HEK293 (cell line): ENCODE measurements around the gene TTC33.

Source experiments
- CTCF ChIA-PET: fragments of 350-600 bp; formaldehyde crosslinking; extraction: SDS; loops from one replicate; lab custom pipeline; 2021; ENCODE audit warnings: antibody characterized with exemption; lab: Yijun Ruan, JAX
- POLR2A ChIA-PET: fragments of 300-600 bp; formaldehyde crosslinking; extraction: SDS; loops from one replicate; lab custom pipeline; 2020; ENCODE audit warnings: antibody characterized with exemption, inconsistent platforms; lab: Yijun Ruan, JAX
- H3K27ac ChIP-seq: fragments of 200-500 bp; sonication (Bioruptor generic); 2 replicates; pipeline ENCODE4 v1.5.1; 2014; ENCODE audit warnings: low read depth, low read length, control low read depth, inconsistent platforms; ENCODE audit errors: extremely low read depth
- H3K36me3 ChIP-seq, 2 experiments: fragments of 200-500 bp in 1 of 2; sonication (Bioruptor generic) in 1 of 2; 1 replicate in 1 of 2; 2 replicates in 1 of 2; pipeline ENCODE4 v1.5.1; 2014 to 2017; ENCODE audit warnings: inconsistent platforms in 2 of 2, low read length in 2 of 2; ENCODE audit not compliant: control insufficient read depth in 2 of 2, insufficient read depth in 1 of 2
- H3K4me1 ChIP-seq: fragments of 200-500 bp; sonication (Bioruptor generic); 2 replicates; pipeline ENCODE4 v1.5.1; 2014; ENCODE audit warnings: mild to moderate bottlenecking, low read length, inconsistent platforms; ENCODE audit not compliant: control insufficient read depth, insufficient read depth
- H3K4me3 ChIP-seq: 2 replicates; pipeline ENCODE4 v1.5.1; 2011; ENCODE audit warnings: low read depth, mild to moderate bottlenecking, control low read depth, low read length, moderate library complexity
- H3K9me3 ChIP-seq: fragments of 200-500 bp; sonication (Bioruptor generic); 2 replicates; pipeline ENCODE4 v1.5.1; 2014; ENCODE audit warnings: low read depth, low read length, inconsistent platforms; ENCODE audit not compliant: control insufficient read depth, insufficient read depth
- GLI2 ChIP-seq: fragments of 450-650 bp; formaldehyde crosslinking; IDR thresholded peaks from 2 replicates; pipeline ENCODE4; 2017; ENCODE audit warnings: missing biosample characterization, missing genetic modification characterization, low read depth, borderline replicate concordance
- GLIS2 ChIP-seq: fragments of 450-650 bp; formaldehyde crosslinking; IDR thresholded peaks from 2 replicates; pipeline ENCODE4 v1.5.1; 2016; ENCODE audit warnings: missing biosample characterization, missing genetic modification characterization
- IKZF3 ChIP-seq: fragments of 450-650 bp; IDR thresholded peaks from 2 replicates; pipeline ENCODE4 v1.5.0; 2018; ENCODE audit warnings: missing biosample characterization, mild to moderate bottlenecking, missing genetic modification characterization, moderate library complexity
- PRDM6 ChIP-seq: fragments of 450-650 bp; formaldehyde crosslinking; IDR thresholded peaks from 2 replicates; pipeline ENCODE4 v1.5.1; 2017; ENCODE audit warnings: missing biosample characterization, missing genetic modification characterization
- TCF7L2 ChIP-seq: IDR thresholded peaks from 2 replicates; pipeline ENCODE4 v1.6.1; 2011; ENCODE audit warnings: low read depth, mild to moderate bottlenecking, inconsistent platforms, low read length, moderate library complexity, borderline replicate concordance
- ZBTB20 ChIP-seq: fragments of 450-650 bp; formaldehyde crosslinking; IDR thresholded peaks from 2 replicates; pipeline ENCODE4 v1.5.1; 2016; ENCODE audit warnings: missing biosample characterization, missing genetic modification characterization
- ZNF157 ChIP-seq: fragments of 450-650 bp; formaldehyde crosslinking; IDR thresholded peaks from 2 replicates; pipeline ENCODE4 v1.5.1; 2016; ENCODE audit warnings: missing biosample characterization, missing genetic modification characterization
- ZNF19 ChIP-seq: fragments of 450-650 bp; formaldehyde crosslinking; IDR thresholded peaks from 2 replicates; pipeline ENCODE4; 2016; ENCODE audit warnings: missing biosample characterization, missing genetic modification characterization, low read depth
- ZNF23 ChIP-seq: fragments of 450-650 bp; formaldehyde crosslinking; IDR thresholded peaks from 2 replicates; pipeline ENCODE4 v1.5.1; 2016; ENCODE audit warnings: missing biosample characterization, missing genetic modification characterization, borderline replicate concordance
- ZNF416 ChIP-seq: fragments of 450-650 bp; formaldehyde crosslinking; IDR thresholded peaks from 2 replicates; pipeline ENCODE4 v1.5.1; 2016; ENCODE audit warnings: missing biosample characterization, missing genetic modification characterization
- ZNF654 ChIP-seq: fragments of 450-650 bp; formaldehyde crosslinking; IDR thresholded peaks from 2 replicates; pipeline ENCODE4 v1.5.1; 2016; ENCODE audit warnings: low read depth, missing biosample characterization, missing genetic modification characterization
- ZNF677 ChIP-seq: fragments of 450-650 bp; IDR thresholded peaks from 2 replicates; pipeline ENCODE4 v1.5.0; 2018; ENCODE audit warnings: missing biosample characterization, mild to moderate bottlenecking, missing genetic modification characterization, moderate library complexity
- ZNF701 ChIP-seq: fragments of 450-650 bp; formaldehyde crosslinking; IDR thresholded peaks from 2 replicates; pipeline ENCODE4 v1.5.1; 2016; ENCODE audit warnings: missing biosample characterization, missing genetic modification characterization
- TF ChIP-seq, protein P1 (sequence below): fragments of 450-650 bp; formaldehyde crosslinking; IDR thresholded peaks from 2 replicates; pipeline ENCODE4 v1.5.1; 2016; ENCODE audit warnings: missing biosample characterization, missing genetic modification characterization
- TF ChIP-seq, protein P2 (sequence below): fragments of 450-650 bp; formaldehyde crosslinking; IDR thresholded peaks from 2 replicates; pipeline ENCODE4 v1.5.1; 2016; ENCODE audit warnings: missing biosample characterization, missing genetic modification characterization

The TTC33 gene

GRCh38 chr5:40685193-40685592 lies 70.6 kb downstream of the TTC33 start:
- no peaks in the 10 kb centered on the region for H3K9me3 ChIP-seq
- H3K27ac ChIP-seq = no peak overlapping the region
- ChIA-PET POLR2A (interaction anchor here (0.6 kb wide), 1 partner anchor 1111 kb away, joined by 3 read pairs; no protein-coding TSS in a partner anchor), CTCF (interaction anchor here (0.6 to 2.2 kb wide), 7 partner anchors 43 to 1107 kb away, joined by 3 to 28 read pairs (median 4); no protein-coding TSS in a partner anchor)
- TF ChIP-seq, protein P1, sequence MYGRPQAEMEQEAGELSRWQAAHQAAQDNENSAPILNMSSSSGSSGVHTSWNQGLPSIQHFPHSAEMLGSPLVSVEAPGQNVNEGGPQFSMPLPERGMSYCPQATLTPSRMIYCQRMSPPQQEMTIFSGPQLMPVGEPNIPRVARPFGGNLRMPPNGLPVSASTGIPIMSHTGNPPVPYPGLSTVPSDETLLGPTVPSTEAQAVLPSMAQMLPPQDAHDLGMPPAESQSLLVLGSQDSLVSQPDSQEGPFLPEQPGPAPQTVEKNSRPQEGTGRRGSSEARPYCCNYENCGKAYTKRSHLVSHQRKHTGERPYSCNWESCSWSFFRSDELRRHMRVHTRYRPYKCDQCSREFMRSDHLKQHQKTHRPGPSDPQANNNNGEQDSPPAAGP (tag by site-specific recombination) = no peak
- no peak for TF ChIP-seq ZNF416
- no peak for TF ChIP-seq GLIS2 (tag by site-specific recombination)
- TF ChIP-seq PRDM6 (tag by site-specific recombination) = 0 out of 2 replicates have a peak, but pooled peaks have one; percentile 37
- no peak for TF ChIP-seq ZNF23 (tag by site-specific recombination)
- peak; percentile 30; the same call in 1 of the 2 replicates for TF ChIP-seq TCF7L2
- TF ChIP-seq ZNF654 = no peak
- peaks cover 20% of the 10 kb centered on the region for H3K4me1 ChIP-seq
- H3K36me3 ChIP-seq = peaks cover 0 to 12% of the 10 kb centered on the region in 2 experiments; a peak in 2 of 3 replicates
- H3K4me3 ChIP-seq = no peak overlapping the region

DNA sequence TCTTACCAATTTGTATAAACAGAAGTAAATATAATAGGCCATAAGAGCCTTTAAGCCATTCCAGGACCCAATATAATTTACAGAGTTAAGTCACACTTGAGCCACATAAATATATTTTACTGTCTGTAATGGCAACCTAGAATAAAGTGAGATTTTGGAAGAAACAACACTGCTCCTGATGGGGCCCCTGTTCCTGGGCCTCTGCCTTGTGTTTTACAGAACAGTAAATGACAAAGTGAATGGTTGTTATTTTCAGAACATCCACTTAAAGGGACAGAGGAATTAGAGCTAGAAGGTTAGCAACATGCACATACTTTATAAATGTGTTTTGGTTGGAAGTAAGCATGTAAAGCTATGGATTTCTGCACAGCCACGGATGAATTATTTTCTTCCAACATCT lies 72.5 kb downstream of the TTC33 start:
- TF ChIP-seq ZBTB20 (tag by site-specific recombination) = peak; percentile 50
- TF ChIP-seq IKZF3 = no peak
- ChIA-PET POLR2A (no interaction called here), CTCF (interaction anchor here (0.6 to 1.6 kb wide), 5 partner anchors 51 to 1087 kb away, joined by 3 to 7 read pairs (median 3); no protein-coding TSS in a partner anchor)
- Histone ChIP-seq H3K36me3 (peaks cover 0 to 12% of the 10 kb centered on the region in 2 experiments; a peak in 2 of 3 replicates), H3K4me1 (peaks cover 28% of the 10 kb centered on the region), H3K4me3 (peak overlapping the region; percentile 86), H3K27ac (no peak overlapping the region), H3K9me3 (no peaks in the 10 kb centered on the region)

DNA sequence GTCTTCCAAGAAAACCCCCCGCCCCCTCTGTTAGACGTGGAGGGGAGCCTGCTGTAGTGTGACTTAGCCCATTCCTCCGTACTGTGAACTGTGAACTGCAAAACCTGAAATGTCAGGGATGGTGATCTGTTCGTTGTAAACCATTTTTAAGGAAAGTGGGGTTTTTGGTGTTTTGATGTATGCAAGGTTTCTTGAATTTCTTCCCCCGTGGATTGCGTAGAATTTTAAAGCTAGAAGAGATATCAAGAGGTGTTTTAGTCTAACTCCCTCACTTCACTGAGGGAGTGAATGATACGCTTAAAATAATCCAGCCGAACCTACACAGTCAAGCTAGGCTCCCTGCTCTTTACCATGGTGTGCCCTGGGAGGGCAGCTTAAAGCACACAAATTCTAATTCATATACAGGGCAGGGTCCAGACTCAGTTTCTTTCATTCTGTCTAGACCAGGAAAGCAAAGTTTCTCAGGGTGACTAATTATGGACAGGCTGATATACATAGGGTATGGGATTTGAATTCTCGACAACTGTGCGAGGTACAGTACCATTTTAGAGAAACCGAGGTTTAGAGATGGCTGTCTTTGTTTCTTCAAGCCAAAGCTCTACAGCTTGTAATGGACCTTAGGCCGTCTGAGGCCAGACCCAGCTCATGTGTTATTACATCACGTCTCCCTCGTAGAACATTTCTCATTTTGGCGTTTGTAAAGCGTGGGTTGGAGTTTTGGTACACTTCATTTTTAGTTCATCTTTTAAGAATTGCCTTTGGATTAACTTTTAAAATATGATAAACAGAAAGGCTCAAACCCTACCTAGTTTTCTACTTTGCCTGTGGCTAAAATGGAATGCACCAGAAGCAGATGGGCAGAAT lies 73.4 kb downstream of the TTC33 start:
- Histone ChIP-seq H3K36me3 (peaks cover 0 to 12% of the 10 kb centered on the region in 2 experiments; a peak in 2 of 3 replicates), H3K9me3 (no peaks in the 10 kb centered on the region), H3K27ac (peak overlapping the region; percentile 31; the same call in 1 of the 2 replicates), H3K4me3 (peak overlapping the region; percentile 86), H3K4me1 (peaks cover 29% of the 10 kb centered on the region)
- TF ChIP-seq, protein P2, sequence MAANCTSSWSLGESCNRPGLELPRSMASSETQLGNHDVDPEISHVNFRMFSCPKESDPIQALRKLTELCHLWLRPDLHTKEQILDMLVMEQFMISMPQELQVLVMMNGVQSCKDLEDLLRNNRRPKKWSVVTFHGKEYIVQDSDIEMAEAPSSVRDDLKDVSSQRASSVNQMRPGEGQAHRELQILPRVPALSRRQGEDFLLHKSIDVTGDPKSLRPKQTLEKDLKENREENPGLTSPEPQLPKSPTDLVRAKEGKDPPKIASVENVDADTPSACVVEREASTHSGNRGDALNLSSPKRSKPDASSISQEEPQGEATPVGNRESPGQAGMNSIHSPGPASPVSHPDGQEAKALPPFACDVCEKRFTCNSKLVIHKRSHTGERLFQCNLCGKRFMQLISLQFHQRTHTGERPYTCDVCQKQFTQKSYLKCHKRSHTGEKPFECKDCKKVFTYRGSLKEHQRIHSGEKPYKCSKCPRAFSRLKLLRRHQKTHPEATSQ = no peak
- TF ChIP-seq GLI2 (tag by site-specific recombination) (no peak), ZNF701 (tag by site-specific recombination) (no peak), ZNF157 (tag by site-specific recombination) (no peak), ZNF677 (tag by site-specific recombination) (no peak), ZNF19 (tag by site-specific recombination) (no peak)
- ChIA-PET CTCF (interaction anchor here (0.6 to 1.1 kb wide), 4 partner anchors 33 to 1086 kb away, joined by 3 read pairs; no protein-coding TSS in a partner anchor), POLR2A (interaction anchor here (0.6 kb wide), 1 partner anchor 138 kb away, joined by 3 read pairs; no protein-coding TSS in a partner anchor)
